HL-60 (cell line): ENCODE data around the gene C11orf98.

ENCODE experiments used
- GABPA ChIP-seq: IDR thresholded peaks from 2 replicates; pipeline ENCODE4 v1.6.1; 2012; ENCODE audit warnings: low read depth
- POLR2AphosphoS5 ChIP-seq: IDR thresholded peaks from 2 replicates; pipeline ENCODE4 v1.6.1; 2012; ENCODE audit warnings: low read depth
- TF ChIP-seq, protein P1 (sequence below): IDR thresholded peaks from one replicate; pipeline ENCODE4 v1.5.1; 2011; ENCODE audit warnings: low read length, control low read depth, inconsistent platforms; ENCODE audit not compliant: insufficient read depth
- TF ChIP-seq, protein P2 (sequence below): IDR thresholded peaks from 2 replicates; pipeline ENCODE4 v1.6.1; 2012; ENCODE audit warnings: low read depth; ENCODE audit not compliant: insufficient replicate concordance

DNA sequence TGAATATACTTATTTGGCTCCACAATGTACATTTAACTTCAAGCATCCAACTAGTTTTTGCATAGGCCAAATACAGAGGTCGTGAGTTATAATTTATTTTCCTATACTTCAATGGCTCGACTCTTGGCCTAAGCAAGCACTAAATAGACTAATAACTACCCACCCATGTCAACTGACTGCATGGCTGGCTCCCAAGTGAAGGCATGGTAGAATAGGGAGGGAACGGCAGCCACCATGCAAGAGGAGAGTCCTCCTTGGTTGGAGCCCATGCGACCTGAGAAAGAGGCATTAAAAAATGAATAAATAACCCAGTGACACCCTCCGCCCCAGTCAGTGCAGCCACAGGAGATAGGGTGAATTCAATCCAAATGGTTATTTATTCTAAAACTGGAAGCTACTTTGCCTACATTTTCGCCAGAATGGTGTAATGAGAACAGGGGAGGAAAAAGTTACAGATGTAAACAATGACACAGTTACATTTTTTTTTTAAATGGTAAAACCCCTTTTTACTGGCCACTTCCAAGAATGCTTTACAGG lies 47.3 kb upstream of the C11orf98 start:
- TF ChIP-seq, protein P1, sequence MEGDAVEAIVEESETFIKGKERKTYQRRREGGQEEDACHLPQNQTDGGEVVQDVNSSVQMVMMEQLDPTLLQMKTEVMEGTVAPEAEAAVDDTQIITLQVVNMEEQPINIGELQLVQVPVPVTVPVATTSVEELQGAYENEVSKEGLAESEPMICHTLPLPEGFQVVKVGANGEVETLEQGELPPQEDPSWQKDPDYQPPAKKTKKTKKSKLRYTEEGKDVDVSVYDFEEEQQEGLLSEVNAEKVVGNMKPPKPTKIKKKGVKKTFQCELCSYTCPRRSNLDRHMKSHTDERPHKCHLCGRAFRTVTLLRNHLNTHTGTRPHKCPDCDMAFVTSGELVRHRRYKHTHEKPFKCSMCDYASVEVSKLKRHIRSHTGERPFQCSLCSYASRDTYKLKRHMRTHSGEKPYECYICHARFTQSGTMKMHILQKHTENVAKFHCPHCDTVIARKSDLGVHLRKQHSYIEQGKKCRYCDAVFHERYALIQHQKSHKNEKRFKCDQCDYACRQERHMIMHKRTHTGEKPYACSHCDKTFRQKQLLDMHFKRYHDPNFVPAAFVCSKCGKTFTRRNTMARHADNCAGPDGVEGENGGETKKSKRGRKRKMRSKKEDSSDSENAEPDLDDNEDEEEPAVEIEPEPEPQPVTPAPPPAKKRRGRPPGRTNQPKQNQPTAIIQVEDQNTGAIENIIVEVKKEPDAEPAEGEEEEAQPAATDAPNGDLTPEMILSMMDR: no peak
- TF ChIP-seq, protein P2, sequence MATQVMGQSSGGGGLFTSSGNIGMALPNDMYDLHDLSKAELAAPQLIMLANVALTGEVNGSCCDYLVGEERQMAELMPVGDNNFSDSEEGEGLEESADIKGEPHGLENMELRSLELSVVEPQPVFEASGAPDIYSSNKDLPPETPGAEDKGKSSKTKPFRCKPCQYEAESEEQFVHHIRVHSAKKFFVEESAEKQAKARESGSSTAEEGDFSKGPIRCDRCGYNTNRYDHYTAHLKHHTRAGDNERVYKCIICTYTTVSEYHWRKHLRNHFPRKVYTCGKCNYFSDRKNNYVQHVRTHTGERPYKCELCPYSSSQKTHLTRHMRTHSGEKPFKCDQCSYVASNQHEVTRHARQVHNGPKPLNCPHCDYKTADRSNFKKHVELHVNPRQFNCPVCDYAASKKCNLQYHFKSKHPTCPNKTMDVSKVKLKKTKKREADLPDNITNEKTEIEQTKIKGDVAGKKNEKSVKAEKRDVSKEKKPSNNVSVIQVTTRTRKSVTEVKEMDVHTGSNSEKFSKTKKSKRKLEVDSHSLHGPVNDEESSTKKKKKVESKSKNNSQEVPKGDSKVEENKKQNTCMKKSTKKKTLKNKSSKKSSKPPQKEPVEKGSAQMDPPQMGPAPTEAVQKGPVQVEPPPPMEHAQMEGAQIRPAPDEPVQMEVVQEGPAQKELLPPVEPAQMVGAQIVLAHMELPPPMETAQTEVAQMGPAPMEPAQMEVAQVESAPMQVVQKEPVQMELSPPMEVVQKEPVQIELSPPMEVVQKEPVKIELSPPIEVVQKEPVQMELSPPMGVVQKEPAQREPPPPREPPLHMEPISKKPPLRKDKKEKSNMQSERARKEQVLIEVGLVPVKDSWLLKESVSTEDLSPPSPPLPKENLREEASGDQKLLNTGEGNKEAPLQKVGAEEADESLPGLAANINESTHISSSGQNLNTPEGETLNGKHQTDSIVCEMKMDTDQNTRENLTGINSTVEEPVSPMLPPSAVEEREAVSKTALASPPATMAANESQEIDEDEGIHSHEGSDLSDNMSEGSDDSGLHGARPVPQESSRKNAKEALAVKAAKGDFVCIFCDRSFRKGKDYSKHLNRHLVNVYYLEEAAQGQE: no peak
- TF ChIP-seq GABPA: no peak
- no peak for TF ChIP-seq POLR2AphosphoS5
